Natural killer cell (primary cell): Measurements from ENCODE around the gene MAPKAPK2. TPM values are rescaled to one million over a fixed set of nuclear protein-coding genes. Genes with fewer than 3 reads are reported as not detected.

Experiments used
- ATAC-seq, 3 donors: fragments of 150-1000 bp in 2 of 3; fragments of 200-7000 bp in 1 of 3; cut with Tn5 transposase; 1 replicate in 1 of 3; 2 replicates in 2 of 3; pipeline ENCODE4 v1.10.0; 2021; ENCODE audit warnings: mild to moderate bottlenecking in 2 of 3, moderate library complexity in 2 of 3
- DNase-seq, 2 donors: peaks; one replicate each; pipeline versions ENCODE4 v3.0.0 to v3.0.0-alpha.2; 2013 to 2021; ENCODE audit warnings: mixed read lengths in 1 of 2
- H3K27ac ChIP-seq: one replicate; pipeline ENCODE4 v1.5.1; 2013; ENCODE audit warnings: mild to moderate bottlenecking, low read length
- H3K27me3 ChIP-seq: one replicate; pipeline ENCODE4 v1.6.1; 2013; ENCODE audit warnings: low read length; ENCODE audit not compliant: control insufficient read depth, insufficient read depth
- H3K36me3 ChIP-seq: one replicate; pipeline ENCODE4 v1.6.1; 2013; ENCODE audit warnings: low read length; ENCODE audit not compliant: control insufficient read depth, insufficient read depth
- H3K4me1 ChIP-seq: one replicate; pipeline ENCODE4 v1.6.1; 2013; ENCODE audit warnings: low read length; ENCODE audit not compliant: control insufficient read depth, insufficient read depth
- H3K4me3 ChIP-seq: one replicate; pipeline ENCODE4 v1.5.1; 2013; ENCODE audit warnings: low read length
- H3K9me3 ChIP-seq: one replicate; pipeline ENCODE4 v1.6.1; 2013; ENCODE audit warnings: low read length; ENCODE audit not compliant: control insufficient read depth, insufficient read depth
- H3K27ac Mint-ChIP-seq, 2 donors: one replicate each; pipeline ENCODE4 v1.8.0; 2022; ENCODE audit warnings: mild to moderate bottlenecking in 2 of 2, mixed read lengths in 2 of 2, moderate library complexity in 1 of 2
- H3K27me3 Mint-ChIP-seq, 2 donors: one replicate each; pipeline ENCODE4 v1.8.0; 2022; ENCODE audit warnings: low read depth in 2 of 2, mixed read lengths in 2 of 2
- H3K36me3 Mint-ChIP-seq: one replicate; pipeline ENCODE4 v1.8.0; 2022; ENCODE audit warnings: mixed read lengths
- H3K4me1 Mint-ChIP-seq, 2 donors: one replicate each; pipeline ENCODE4 v1.8.0; 2022; ENCODE audit warnings: mixed read lengths in 2 of 2
- H3K4me3 Mint-ChIP-seq: one replicate; pipeline ENCODE4 v1.8.0; 2022; ENCODE audit warnings: mild to moderate bottlenecking, moderate library complexity, mixed read lengths
- H3K9me3 Mint-ChIP-seq, 2 donors: one replicate each; pipeline ENCODE4 v1.8.0; 2022; ENCODE audit warnings: mixed read lengths in 2 of 2
- CTCF ChIP-seq: fragments of 200-600 bp; IDR thresholded peaks from one replicate; pipeline ENCODE4 v1.8.0; 2022; ENCODE audit warnings: antibody characterized with exemption
- WGBS: methylation state at CpG from one replicate; pipeline ENCODE4 v1.1.7; 2013; ENCODE audit warnings: missing lambda C conversion rate; ENCODE audit not compliant: insufficient coverage; 5-methylcytosine and 5-hydroxymethylcytosine counted together
- intact Hi-C: fragments of 100-400 bp; cut with micrococcal nuclease; formaldehyde crosslinking; loops from one replicate; pipeline ENCODE4 v1.14.2; 2022
- total RNA-seq, 4 donors: library from RNA; stranded (reverse); fragments of 120-200 nt in 1 of 4; gene quantifications; one replicate each; pipeline versions ENCODE4 v1.2.3 to v1.2.4, GENCODE V29; 2013 to 2022

MAPKAPK2 gene
- total RNA-seq, 3 donors from 2014 or later (not counting 1 experiment from before 2014, with no cell fraction given): 137 to 197 (median 178) TPM

- Histone ChIP-seq H3K27ac (no peak overlapping the region), H3K4me3 (no peak overlapping the region), H3K27me3 (no peaks in the 10 kb centered on the region), H3K4me1 (peaks cover 64% of the 10 kb centered on the region), H3K36me3 (no peaks in the 10 kb centered on the region), H3K9me3 (no peaks in the 10 kb centered on the region)
- DNase-seq: no peak
- Mint-ChIP-seq H3K27ac (peak overlapping the region in 1 of 2 donors; percentile 4), H3K4me3 (no peak overlapping the region), H3K27me3 (no peaks in the 10 kb centered on the region), H3K4me1 (peaks cover 66 to 80% of the 10 kb centered on the region in 2 donors), H3K9me3 (no peaks in the 10 kb centered on the region), H3K36me3 (no peaks in the 10 kb centered on the region)
- no peak for TF ChIP-seq CTCF
- 87% methylated on average over 1 of the region's 1 CpG for WGBS
- intact Hi-C loops: no loop called here
- ATAC-seq: no peak
Observed at GRCh38 chr1:206721454-206721853, 36.7 kb downstream of the MAPKAPK2 start.

- Histone ChIP-seq H3K9me3 (no peaks in the 10 kb centered on the region), H3K27ac (no peak overlapping the region), H3K4me3 (no peak overlapping the region), H3K36me3 (no peaks in the 10 kb centered on the region), H3K4me1 (peaks cover 59% of the 10 kb centered on the region), H3K27me3 (no peaks in the 10 kb centered on the region)
- 76% methylated on average over 9 of the region's 17 CpGs for WGBS
- intact Hi-C loops: no loop called here
- Mint-ChIP-seq H3K4me1 (peaks cover 59 to 79% of the 10 kb centered on the region in 2 donors), H3K27me3 (no peaks in the 10 kb centered on the region), H3K36me3 (no peaks in the 10 kb centered on the region), H3K9me3 (no peaks in the 10 kb centered on the region), H3K4me3 (peak overlapping the region; percentile 13), H3K27ac (no peak overlapping the region)
- no peak for DNase-seq
- no peak for ATAC-seq
- TF ChIP-seq CTCF: no peak
Observed at GRCh38 chr1:206722751-206723461, 38.2 kb downstream of the MAPKAPK2 start.

GRCh38 chr1:206723462-206723804 lies 38.7 kb downstream of the MAPKAPK2 start:
- H3K9me3 Mint-ChIP-seq: no peaks in the 10 kb centered on the region
- peaks cover 60% of the 10 kb centered on the region for H3K4me1 ChIP-seq
- ATAC-seq (no peak), DNase-seq (no peak)
- WGBS: 89% methylated on average over 4 of the region's 4 CpGs
- H3K27ac Mint-ChIP-seq: no peak overlapping the region
- H3K27me3 ChIP-seq: no peaks in the 10 kb centered on the region
- no peak overlapping the region for H3K4me3 ChIP-seq
- no peak overlapping the region for H3K4me3 Mint-ChIP-seq
- H3K36me3 Mint-ChIP-seq: no peaks in the 10 kb centered on the region
- no peaks in the 10 kb centered on the region for H3K27me3 Mint-ChIP-seq
- peaks cover 62 to 82% of the 10 kb centered on the region in 2 donors for H3K4me1 Mint-ChIP-seq
- no peak overlapping the region for H3K27ac ChIP-seq
- H3K9me3 ChIP-seq: no peaks in the 10 kb centered on the region
- no peak for TF ChIP-seq CTCF
- intact Hi-C loops: no loop called here
- H3K36me3 ChIP-seq: no peaks in the 10 kb centered on the region
